HG03139 (cell line): ENCODE data around the gene MRPL49.
"Not testable (repeated sequence)": the region's sequence is repeated elsewhere in the genome, so short reads cannot be mapped to it uniquely, and the experiment has no call there.

Experiments used
- ATAC-seq: cut with Tn5 transposase; IDR thresholded peaks from one replicate; pipeline ENCODE4 v1.9.1; 2021; ENCODE audit not compliant: unreplicated experiment

The MRPL49 gene

DNA sequence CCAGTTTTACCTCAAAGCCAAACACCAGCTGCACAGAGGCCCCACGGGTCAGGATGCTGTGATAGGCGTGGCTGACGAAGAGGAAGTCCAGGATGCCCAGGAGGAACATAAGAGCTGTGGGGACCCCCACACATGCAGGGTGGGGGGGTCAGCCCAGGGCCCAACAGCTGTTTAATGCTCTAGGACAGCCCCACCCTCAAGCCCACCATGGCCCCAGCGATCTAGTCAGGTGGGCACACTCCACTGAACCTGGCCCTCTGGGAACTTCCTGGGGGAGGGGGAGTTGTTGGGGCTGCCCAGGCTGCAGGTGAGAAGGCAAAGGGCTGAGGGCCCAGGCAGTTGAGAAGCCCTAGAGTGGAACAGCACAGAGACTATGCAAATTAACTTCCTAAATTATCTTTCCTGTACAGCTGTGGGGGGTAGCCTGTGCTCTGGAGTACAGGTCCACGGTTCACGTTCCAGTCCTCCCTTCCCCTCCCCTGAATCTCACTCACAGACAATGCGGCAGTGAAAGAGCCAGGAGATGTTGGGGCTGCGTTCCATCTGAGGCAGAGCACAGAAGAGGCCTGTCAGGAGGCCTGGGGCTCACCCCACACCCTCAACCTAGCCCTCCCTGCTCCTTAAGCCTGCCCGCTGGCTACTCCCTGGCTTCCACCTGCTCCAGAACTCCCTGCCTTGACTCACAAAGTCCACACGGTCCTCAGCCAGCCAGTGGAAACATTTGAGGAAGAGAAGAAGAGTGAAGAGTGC, 10.3 kb downstream of the MRPL49 start:
- peak; percentile 37 for ATAC-seq

DNA sequence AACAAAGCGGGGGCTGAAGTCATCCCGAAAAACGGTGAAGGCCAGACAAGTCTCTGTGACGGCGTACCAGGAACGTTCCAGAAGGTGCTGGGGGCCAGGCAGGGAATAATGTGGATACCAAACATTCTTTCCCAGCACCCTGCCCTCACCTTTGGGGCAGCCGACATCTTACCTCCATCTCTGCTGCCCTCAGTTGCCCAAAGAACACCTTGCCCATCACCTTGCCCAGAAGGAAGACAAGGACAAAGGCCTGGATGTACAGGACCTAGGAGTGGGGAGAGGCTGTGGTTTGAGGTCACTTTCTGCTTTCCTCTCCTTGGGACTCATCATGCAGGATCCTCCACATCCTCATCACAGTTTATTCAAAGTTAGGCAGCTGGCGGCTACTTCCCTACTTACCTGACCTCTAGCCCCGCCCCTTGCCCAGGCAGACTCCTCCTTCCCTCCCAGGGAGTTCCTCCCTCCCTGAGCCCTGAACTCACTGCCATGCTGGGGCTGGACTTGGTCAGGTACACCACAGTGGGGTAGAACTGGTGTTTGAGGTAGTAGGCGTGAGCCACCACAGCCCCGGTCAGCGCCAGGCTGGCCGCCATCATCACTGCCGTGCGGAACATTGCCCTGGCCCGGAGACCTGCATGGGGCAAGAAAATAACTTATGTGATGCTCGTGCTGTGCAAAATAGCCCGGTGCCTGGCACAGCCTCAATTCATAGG, 11.0 kb downstream of the MRPL49 start:
- no peak for ATAC-seq

DNA sequence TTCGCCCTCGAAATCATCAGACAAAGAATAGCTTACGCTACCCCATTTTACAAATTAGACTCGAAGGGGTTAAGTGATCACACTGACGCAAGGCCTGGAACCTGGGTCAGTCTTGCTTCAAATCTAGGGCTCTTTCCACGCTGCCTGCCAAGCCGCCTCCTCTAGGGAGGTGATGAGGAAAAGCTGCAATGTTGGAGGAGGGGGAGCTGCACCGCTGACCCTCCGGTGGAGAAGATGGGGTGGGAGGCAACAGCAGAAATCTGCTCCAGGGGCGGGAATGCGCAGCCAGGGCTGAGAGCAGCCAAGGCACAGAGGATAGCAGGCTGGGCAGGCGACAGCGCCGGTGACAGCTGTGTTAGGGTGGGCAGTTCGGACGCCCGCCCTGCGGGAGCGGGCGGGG, 11.6 kb downstream of the MRPL49 start:
- ATAC-seq = no peak

DNA sequence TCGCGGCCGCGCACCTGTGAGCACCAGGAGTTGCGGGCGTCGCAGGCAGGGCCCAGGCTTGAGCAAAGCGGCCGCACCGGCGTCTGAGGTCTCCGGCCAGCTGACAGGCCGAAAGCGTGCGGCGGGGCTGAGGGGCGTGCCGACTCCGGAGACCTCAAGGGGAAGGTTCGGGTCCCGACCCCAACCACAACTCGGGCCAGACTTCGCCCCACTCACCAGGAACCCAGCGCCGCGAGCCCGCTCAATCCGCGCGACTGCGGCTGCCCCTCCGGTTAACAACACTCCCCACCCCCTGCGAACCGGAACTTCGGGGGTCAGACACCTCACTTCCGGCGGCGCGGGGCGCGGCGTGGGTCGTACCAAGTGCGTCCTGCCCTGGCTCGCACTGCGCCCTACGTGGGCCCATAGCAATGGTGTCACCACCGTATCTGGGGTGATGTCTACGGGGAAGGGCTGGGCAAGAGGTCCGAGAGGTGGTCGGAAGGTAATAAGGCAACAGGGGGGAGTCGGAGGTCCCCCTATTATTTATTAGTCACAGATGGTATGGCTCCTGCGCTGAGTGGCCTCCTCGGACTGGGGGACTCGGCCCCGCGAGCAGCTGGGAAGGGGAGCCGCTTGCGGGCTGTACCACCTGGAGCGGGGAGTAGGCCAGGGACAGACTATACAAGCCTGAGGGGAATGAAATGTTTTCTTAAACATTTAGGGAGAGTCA, 12.3 kb downstream of the MRPL49 start, which contains the start of gene SYVN1:
Gene SYVN1 (minus strand): TSS at position 280 of the 712 bp plus-strand sequence. CDS start 918 bp downstream, outside the sequence.
- peak; percentile 37 for ATAC-seq

DNA sequence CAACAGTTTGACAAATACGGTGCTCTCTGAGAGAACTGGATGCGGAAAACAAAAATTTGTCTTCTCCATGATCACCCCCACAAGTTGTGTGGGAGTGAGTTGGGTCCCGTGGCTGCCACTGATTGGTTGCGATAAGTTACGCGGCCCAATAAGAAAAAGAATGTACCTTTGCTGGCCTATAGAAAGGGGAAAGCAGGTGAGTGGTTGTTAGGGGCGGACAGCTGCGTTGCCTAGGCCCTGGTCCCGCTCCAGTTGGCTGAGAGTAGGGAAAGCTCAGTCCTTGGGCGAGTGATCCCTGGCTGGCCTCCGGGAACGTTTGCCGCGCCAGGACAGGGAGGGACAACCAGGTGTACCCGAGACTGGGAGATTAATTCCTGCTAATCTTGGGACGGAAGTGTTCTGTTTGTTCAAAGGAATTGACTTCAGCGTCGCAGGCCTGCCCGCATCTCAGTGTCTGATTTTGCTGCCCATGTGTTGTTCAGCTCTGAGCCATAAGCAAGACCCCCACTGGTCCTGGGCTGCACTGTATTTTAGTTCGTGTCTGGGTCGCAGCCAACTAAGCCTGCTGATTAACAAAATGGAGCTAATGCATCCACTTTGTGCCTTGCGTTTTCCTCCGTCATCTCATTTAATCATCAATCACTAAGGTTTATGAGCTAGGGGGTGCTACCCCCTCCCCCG, 13.0 kb downstream of the MRPL49 start:
- peak; percentile 55 for ATAC-seq

DNA sequence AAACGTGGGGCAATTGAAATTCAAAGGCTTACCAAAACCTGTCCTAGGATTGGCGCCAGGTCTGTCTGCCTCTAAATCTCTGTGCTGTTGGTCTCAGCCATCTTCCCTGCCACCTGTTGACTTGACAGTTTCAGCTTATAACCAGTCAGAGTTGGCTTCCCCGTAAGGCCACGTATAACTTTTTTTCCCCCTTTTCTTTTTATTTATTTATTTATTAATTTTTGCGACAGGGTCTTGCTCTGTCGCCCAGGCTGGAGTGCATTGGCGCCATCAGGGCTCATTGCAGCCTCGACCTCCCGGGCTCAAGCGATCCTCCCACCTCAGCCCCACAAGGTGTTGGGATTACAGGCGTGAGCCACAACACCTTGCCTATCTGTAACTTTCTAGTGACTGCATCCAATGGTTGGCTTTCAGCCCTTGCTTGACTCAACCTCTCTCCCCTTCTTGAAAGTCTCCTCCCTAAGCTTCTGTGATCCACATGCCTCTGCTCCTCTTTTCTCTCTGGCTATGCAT, 13.6 kb downstream of the MRPL49 start:
- ATAC-seq = no peak

DNA sequence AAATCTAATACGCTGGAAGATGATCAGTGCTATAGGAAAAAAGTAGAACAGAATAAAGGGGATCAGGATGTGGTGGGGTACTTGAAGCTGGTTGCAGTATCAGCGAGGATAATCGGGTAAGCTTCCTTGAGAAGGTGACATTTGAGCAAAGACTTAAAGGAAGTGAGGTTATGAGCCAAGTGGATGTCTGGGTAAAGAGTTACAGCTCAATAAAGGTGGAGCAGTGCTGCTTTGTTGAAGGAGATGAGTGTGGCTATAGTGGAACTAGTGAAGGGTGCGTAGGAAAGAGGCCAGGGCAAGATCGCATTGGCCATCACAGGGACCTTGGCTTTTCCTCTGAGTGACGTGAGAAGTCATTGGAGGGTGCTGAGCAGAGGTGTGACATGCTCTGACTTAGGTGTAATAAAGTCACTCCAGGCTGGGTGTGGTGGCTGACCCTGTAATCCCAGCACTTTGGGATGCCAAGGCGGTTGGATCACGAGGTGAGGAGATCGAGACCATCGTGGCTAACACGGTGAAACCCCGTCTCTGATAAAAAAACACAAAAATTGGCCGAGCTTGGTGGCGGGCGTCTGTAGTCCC, 14.5 kb downstream of the MRPL49 start:
- ATAC-seq = no peak

DNA sequence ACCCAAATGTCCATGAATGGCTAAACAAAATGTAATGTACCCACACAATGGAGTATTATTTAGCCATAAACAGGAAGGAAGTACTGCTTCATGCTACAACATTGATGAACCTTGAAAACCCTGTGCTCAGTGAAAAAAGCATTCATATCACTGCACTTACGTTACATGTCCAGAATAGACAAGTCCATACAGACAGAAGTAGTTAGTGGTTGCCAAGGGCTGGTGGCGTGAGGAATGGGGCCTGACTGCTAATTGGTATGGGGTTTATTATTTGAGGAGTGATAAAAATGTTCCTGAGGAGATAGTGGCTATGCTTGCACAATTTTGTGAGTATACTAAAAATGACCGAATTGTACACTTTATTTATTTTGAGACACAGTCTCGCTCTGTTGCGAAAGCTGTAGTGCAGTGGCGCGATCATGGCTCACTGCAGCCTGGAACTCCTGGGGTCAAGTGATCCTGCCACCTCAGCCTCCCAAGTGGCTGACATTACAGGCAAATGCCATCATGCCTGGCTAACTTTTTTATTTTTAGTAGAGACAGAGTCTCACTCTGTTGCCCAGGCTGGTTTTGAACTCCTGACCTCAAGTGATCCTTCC, 19.9 kb downstream of the MRPL49 start:
- ATAC-seq = no peak

DNA sequence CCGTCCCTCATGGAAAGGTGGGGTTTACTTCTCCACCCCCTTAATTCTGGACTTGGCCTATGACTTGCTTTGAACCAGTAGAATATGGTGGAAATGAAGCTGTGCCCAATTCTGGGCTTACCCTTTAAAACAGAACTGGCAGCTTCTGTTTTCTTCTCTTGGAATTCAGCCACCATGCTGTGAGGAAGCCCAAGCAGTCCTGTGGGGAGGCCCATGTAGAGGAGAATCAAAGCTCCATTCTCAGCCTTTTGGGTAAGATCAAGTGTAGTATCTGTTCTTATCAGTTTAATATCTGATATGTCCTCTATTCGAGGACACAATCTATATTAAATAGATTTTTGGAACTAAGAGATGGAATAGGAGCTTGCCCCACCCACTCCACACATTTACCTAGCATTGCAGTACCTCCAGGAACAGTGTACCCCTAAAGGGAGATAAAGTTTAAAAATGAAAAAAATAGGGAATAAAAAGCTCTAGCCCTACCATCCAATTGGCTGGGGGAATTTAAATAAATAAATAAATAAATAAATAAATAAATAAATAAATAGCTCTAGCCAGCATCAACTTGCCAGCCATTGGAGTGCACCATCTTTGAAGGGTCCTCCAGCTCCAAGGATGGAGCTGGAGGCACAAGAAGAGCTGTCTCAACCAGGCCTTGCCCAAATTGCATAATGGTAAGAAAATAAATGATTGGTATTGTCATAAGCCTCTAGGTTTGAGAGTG, 25.4 kb downstream of the MRPL49 start:
- no peak for ATAC-seq

DNA sequence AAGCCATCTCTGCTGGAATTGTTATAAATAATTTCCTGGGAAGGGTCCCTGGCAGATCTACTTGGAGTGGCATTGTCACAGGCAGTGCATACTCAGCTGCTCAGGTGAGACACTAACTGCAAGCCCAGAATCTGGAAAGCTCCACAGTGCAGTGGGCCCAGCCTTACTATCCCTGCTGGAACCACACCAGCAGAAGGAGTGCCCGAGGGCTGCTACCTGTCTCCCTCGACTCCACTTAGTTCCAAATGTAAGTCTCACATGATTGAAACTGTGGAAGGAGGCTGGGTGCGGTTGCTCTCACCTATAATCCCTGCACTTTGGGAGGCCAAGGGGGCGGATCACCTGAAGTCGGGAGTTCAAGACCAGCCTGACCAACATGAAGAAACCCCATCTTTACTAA, 26.5 kb downstream of the MRPL49 start:
- ATAC-seq = no peak

DNA sequence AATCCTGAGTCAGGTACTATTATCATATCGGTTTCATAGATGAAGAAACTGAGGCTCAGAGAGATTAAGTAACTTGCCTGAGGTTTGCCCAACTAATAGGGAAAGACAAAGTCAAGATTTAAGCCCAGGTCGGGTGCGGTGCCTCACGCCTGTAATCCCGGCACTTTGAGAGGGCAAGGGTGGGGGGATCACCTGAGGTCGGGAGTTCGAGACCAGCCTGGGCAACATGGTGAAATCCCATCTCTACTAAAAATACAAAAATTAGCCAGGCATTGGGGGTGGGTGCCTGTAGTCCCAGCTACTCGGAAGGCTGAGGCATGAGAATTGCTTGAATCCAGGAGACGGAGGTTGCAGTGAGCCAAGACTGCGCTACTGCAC, 28.0 kb downstream of the MRPL49 start:
- not testable (repeated sequence) for ATAC-seq

DNA sequence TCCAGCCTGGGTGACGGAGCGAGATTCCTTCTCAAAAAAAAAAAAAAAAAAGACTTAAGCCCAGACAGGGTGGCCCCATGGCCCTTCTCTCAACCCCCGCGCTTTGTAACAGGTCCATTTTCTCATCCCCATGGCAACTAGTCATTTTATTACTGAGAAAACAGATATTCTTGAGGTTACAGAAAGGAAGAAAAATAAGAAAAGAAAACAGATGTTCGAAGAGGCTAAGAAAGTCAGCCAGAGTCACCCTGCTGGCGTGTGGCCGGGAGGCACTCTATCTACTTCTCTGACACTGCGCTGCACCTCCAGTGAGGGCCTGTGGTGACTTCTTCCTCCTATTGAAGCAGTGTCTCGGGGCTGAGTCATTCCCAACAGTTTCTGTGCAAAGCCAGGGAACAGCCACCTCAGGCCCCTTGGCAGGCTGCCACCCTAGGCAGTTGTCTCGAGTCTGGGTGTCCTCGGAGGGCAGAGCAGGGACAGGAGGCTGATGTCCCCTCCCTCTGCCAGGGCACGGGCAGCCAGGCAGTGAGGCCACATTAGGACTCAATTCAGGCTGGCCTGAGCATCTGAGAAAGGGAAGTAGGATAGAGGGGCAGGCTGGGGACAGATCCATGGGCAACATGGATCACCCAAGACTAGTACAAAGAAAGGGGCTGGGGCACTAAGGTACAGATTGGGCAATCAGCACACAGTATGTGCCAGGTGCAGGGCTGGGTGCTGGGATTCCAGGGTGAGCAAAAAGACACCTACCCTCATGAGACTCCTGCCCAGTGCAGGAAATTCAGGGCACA, 28.6 kb downstream of the MRPL49 start:
- ATAC-seq = no peak

DNA sequence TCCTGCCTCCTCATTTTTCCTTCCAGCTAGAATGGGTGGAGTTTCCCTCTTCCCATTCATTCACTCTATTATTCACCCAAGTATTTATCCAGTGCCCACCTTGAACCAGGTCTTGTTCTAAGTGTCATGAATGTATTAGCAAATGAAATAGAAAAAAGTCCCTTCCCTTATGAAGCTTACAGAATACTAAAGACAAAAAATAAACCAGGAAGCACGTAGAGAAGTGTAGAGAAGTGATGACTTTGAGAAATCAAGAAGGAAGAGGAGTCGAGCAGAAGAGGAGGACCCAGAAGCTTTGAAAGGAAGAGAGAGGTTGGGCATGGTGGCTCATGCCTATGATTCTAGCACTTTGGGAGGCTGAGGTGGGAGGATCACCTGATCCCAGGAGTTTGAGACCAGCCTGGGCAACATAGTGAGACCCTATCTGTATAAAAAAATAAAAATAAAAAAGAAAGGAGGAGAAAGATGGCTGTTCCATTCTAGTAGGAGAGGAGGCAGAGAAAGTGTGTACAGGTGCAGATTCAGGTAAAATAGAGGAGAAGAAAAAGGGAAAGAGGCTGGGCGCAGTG, 29.3 kb downstream of the MRPL49 start:
- no peak for ATAC-seq

DNA sequence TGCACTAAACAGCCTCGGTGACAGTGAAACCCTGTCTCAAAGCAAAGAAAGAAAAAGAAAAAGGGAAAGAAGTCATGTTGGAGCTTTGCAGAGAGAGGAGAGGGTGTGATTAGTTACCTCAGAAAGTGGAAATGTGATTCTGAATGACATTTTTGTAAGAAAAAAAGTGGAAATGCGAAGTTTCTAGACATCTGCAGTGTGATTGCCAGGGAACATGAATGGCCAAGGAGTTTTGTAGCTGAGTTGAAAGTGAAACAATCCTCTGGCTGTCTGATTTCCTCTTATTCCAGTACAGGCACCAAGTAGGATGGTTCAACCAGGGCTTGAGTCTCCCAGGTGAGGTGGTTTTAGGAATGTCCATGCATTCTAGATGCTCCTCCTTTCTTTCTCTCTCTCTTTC, 30.0 kb downstream of the MRPL49 start:
- no peak for ATAC-seq

DNA sequence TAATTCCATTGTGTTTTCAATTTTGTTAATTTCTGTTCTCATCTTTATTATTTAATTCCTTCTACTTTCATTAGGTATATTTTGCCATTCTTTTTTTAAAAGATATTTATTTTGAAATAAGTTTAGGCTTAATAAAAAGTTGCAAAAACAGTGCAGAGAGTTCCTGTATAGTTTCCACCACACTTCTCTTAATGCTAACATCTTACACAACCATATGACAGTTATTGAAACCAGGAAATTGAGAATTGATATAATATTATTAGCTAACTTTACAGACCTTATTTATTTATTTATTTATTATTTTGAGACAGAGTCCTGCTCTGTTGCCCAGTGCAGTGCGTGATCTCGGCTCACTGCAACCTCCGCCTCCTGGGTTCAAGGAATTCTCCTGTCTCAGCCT, 34.1 kb downstream of the MRPL49 start:
- no peak for ATAC-seq

DNA sequence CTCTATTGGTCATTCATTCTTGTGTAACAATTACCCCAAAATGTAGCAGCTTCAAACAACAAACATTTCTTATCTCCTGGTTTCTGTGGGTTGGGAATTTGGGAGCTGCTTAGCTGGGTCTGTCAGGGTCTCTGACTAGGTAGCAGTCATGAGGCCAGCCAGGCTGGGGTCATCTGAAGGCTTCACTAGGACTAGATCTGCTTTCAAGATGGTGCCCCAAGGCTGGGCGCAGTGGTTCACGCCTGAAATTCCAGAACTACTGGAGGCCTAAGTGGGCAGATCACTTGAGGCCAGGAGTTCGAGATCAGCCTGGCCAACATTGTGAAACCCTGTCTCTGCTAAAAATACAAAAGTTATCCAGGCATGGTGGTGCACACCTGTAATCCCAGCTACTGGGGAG, 34.8 kb downstream of the MRPL49 start:
- ATAC-seq = no peak

DNA sequence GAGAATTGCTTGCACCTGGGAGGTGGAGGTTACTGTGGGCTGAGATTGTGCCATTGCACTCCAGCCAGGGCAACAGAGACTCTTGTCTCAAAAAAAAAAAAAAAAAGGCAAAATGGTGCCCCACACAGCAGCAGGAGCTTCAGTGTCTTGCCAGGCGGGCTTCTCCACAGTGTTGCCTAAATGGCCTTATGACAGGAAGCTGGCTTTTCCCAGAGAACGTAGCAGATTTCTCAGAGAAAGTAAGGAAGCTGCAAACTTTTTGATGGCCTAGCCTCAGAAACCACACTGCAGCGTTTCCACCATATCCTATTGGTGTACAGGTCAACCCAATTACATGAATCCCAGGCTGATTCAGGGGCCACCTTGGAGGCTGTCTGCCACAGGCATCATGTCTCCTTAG, 35.2 kb downstream of the MRPL49 start:
- no peak for ATAC-seq

DNA sequence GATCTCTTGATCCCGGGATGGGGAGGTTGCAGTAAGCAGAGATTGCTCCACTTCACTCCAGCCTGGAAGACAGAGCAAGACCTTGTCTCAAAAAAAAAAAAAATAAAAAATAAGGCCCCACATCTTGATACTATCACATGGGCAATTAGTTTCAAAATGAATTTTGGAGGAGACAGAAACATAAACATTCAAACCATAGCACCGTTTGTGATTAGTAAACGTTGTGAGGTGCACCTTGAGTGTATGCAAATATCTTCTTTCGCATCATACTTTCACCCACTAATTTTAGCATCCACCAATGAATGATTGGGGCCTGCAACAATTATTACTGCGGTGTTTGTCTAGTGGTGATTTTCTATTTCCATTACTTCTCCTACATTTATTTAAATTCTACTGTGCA, 36.9 kb downstream of the MRPL49 start:
- no peak for ATAC-seq

DNA sequence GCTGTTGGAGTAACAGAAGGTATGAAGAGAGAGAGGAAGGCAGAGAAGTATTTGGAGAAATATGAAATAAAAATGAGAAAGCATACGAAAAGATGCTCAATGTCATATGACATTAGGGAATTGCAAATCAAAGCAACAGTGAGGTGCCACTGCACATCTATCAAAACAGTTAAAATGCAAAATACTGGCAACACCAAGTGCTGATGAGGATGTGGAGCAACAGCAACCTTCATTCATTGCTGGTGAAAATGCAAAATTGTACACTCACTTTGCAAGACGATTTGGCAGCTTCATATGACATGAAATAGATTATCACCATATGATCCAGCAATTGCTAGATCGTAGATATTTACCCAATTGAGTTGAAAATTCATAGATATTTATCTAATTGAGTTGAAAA, 38.5 kb downstream of the MRPL49 start:
- no peak for ATAC-seq
